Measurements from ENCODE around the gene MTX3.

MTX3 gene

GRCh38 chr5:79990205-79990597 lies 861 bp downstream of the MTX3 start:
- no peak overlapping the region for H2BK120ac ChIP-seq (ENCODE audit: insufficient read depth, low read length, poor library complexity)
- H3K4me2 ChIP-seq (ENCODE audit: low read length): peak overlapping the region; percentile 99
- H3K27me3 ChIP-seq (ENCODE audit: insufficient read depth, low read length): no peaks in the 10 kb centered on the region
- no peak overlapping the region for H3K27ac ChIP-seq (ENCODE audit: low read depth, low read length)
- H3K9me3 ChIP-seq (ENCODE audit: insufficient read depth, low read depth, low read length): no peaks in the 10 kb centered on the region
- no peak overlapping the region for H2BK12ac ChIP-seq (ENCODE audit: low read length)
- H2AK5ac ChIP-seq (ENCODE audit: low read length): no peak overlapping the region
- no peak overlapping the region for H4K91ac ChIP-seq (ENCODE audit: low read depth, low read length)
- H3K4ac ChIP-seq (ENCODE audit: low read depth, low read length): no peak overlapping the region
- no CpG with 5 or more reads among the region's 6 CpGs for WGBS (ENCODE audit: extremely low coverage, insufficient coverage, insufficient read length)
- H4K8ac ChIP-seq (ENCODE audit: low read depth, low read length): no peak overlapping the region
- H2BK5ac ChIP-seq (ENCODE audit: low read depth, low read length, poor library complexity): no peak overlapping the region
- H3K79me1 ChIP-seq (ENCODE audit: low read length): peaks cover 3% of the 10 kb centered on the region
- H3K14ac ChIP-seq (ENCODE audit: low read length): no peak overlapping the region
- no peak overlapping the region for H3K23ac ChIP-seq (ENCODE audit: low read length)
- no peak overlapping the region for H2AFZ ChIP-seq (ENCODE audit: insufficient read depth, low read length, poor library complexity)
- H3K36me3 ChIP-seq (ENCODE audit: control insufficient read depth in 1 of 2, insufficient read depth in 2 of 2, low read length in 2 of 2): peaks cover 3 to 7% of the 10 kb centered on the region in 2 experiments
- no peak overlapping the region for H3K18ac ChIP-seq (ENCODE audit: low read length)
- peaks cover 3% of the 10 kb centered on the region for H3K79me2 ChIP-seq (ENCODE audit: control insufficient read depth, insufficient read depth, low read length, poor library complexity)
- no peak overlapping the region for H3K4me3 ChIP-seq (ENCODE audit: low read depth, low read length)
- no peak overlapping the region for H3K9ac ChIP-seq (ENCODE audit: low read length)
- peaks cover 0 to 2% of the 10 kb centered on the region in 2 experiments for H3K4me1 ChIP-seq (ENCODE audit: control insufficient read depth in 1 of 2, insufficient read depth in 2 of 2, low read length in 2 of 2)
- no peak overlapping the region for H4K12ac ChIP-seq (ENCODE audit: low read depth, low read length)
- DNase-seq: no peak

- no peak overlapping the region for H2AK5ac ChIP-seq (ENCODE audit: low read length)
- no peak overlapping the region for H2BK120ac ChIP-seq (ENCODE audit: insufficient read depth, low read length, poor library complexity)
- peaks cover 3 to 10% of the 10 kb centered on the region in 2 experiments for H3K36me3 ChIP-seq (ENCODE audit: control insufficient read depth in 1 of 2, insufficient read depth in 2 of 2, low read length in 2 of 2)
- no peak overlapping the region for H2BK5ac ChIP-seq (ENCODE audit: low read depth, low read length, poor library complexity)
- H3K9me3 ChIP-seq (ENCODE audit: insufficient read depth, low read depth, low read length): no peaks in the 10 kb centered on the region
- H3K79me2 ChIP-seq (ENCODE audit: control insufficient read depth, insufficient read depth, low read length, poor library complexity): peaks cover 3% of the 10 kb centered on the region
- no peaks in the 10 kb centered on the region for H3K27me3 ChIP-seq (ENCODE audit: insufficient read depth, low read length)
- H3K4me1 ChIP-seq (ENCODE audit: control insufficient read depth in 1 of 2, insufficient read depth in 2 of 2, low read length in 2 of 2): peaks cover 0 to 2% of the 10 kb centered on the region in 2 experiments
- H3K9ac ChIP-seq (ENCODE audit: low read length): no peak overlapping the region
- H4K12ac ChIP-seq (ENCODE audit: low read depth, low read length): no peak overlapping the region
- no peak overlapping the region for H4K91ac ChIP-seq (ENCODE audit: low read depth, low read length)
- H2AFZ ChIP-seq (ENCODE audit: insufficient read depth, low read length, poor library complexity): no peak overlapping the region
- H3K23ac ChIP-seq (ENCODE audit: low read length): no peak overlapping the region
- no peak overlapping the region for H3K27ac ChIP-seq (ENCODE audit: low read depth, low read length)
- no peak overlapping the region for H4K8ac ChIP-seq (ENCODE audit: low read depth, low read length)
- no peak overlapping the region for H3K4me3 ChIP-seq (ENCODE audit: low read depth, low read length)
- no peak overlapping the region for H2BK12ac ChIP-seq (ENCODE audit: low read length)
- no peak overlapping the region for H3K4me2 ChIP-seq (ENCODE audit: low read length)
- peaks cover 3% of the 10 kb centered on the region for H3K79me1 ChIP-seq (ENCODE audit: low read length)
- no peak for DNase-seq
- H3K18ac ChIP-seq (ENCODE audit: low read length): no peak overlapping the region
- H3K14ac ChIP-seq (ENCODE audit: low read length): no peak overlapping the region
- no peak overlapping the region for H3K4ac ChIP-seq (ENCODE audit: low read depth, low read length)
Measured at GRCh38 chr5:79986260-79986659, 4.8 kb downstream of the MTX3 start.

- no peak overlapping the region for H4K91ac ChIP-seq (ENCODE audit: low read depth, low read length)
- H2AFZ ChIP-seq (ENCODE audit: insufficient read depth, low read length, poor library complexity): no peak overlapping the region
- H3K79me2 ChIP-seq (ENCODE audit: control insufficient read depth, insufficient read depth, low read length, poor library complexity): no peaks in the 10 kb centered on the region
- no peak overlapping the region for H3K4ac ChIP-seq (ENCODE audit: low read depth, low read length)
- no peak overlapping the region for H2AK5ac ChIP-seq (ENCODE audit: low read length)
- H3K9ac ChIP-seq (ENCODE audit: low read length): no peak overlapping the region
- no peak overlapping the region for H3K18ac ChIP-seq (ENCODE audit: low read length)
- H3K36me3 ChIP-seq (ENCODE audit: control insufficient read depth in 1 of 2, insufficient read depth in 2 of 2, low read length in 2 of 2): peaks cover 3 to 10% of the 10 kb centered on the region in 2 experiments
- H2BK5ac ChIP-seq (ENCODE audit: low read depth, low read length, poor library complexity): no peak overlapping the region
- no peak overlapping the region for H4K12ac ChIP-seq (ENCODE audit: low read depth, low read length)
- H3K23ac ChIP-seq (ENCODE audit: low read length): no peak overlapping the region
- WGBS (ENCODE audit: extremely low coverage, insufficient coverage, insufficient read length): no CpG with 5 or more reads among the region's 2 CpGs
- no peak overlapping the region for H3K14ac ChIP-seq (ENCODE audit: low read length)
- no peak overlapping the region for H3K27ac ChIP-seq (ENCODE audit: low read depth, low read length)
- H3K9me3 ChIP-seq (ENCODE audit: insufficient read depth, low read depth, low read length): no peaks in the 10 kb centered on the region
- H3K27me3 ChIP-seq (ENCODE audit: insufficient read depth, low read length): no peaks in the 10 kb centered on the region
- no peaks in the 10 kb centered on the region for H3K4me1 ChIP-seq (ENCODE audit: control insufficient read depth in 1 of 2, insufficient read depth in 2 of 2, low read length in 2 of 2)
- no peak overlapping the region for H3K4me3 ChIP-seq (ENCODE audit: low read depth, low read length)
- no peak overlapping the region for H3K4me2 ChIP-seq (ENCODE audit: low read length)
- no peak overlapping the region for H2BK120ac ChIP-seq (ENCODE audit: insufficient read depth, low read length, poor library complexity)
- no peak for DNase-seq
- no peak overlapping the region for H2BK12ac ChIP-seq (ENCODE audit: low read length)
- no peak overlapping the region for H4K8ac ChIP-seq (ENCODE audit: low read depth, low read length)
- no peaks in the 10 kb centered on the region for H3K79me1 ChIP-seq (ENCODE audit: low read length)
Measured at GRCh38 chr5:79985288-79985687, 5.8 kb downstream of the MTX3 start.

DNA sequence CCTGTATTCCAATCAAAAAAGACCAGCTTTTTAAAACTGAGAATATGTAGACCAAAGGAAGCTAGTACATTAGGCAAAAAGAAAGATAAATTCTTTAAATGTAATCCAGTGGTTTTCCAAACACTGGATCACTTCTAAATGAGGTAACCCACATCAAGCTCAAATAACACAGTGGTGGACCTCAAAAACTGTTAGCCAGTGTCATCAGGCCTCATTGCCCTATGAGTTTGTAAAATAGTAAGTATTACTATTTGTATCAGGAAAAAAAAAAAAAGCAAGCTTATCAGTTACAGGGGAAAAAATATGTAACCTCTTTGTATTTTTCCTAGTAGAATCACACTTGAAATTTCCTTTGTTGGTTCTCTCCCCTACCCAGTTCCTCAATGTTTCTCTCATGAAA lies 6.7 kb downstream of the MTX3 start:
- no peak for DNase-seq
- Histone ChIP-seq H4K91ac (ENCODE audit: low read depth, low read length) (no peak overlapping the region), H3K4me1 (ENCODE audit: control insufficient read depth in 1 of 2, insufficient read depth in 2 of 2, low read length in 2 of 2) (no peaks in the 10 kb centered on the region), H3K27me3 (ENCODE audit: insufficient read depth, low read length) (no peaks in the 10 kb centered on the region), H3K4me2 (ENCODE audit: low read length) (no peak overlapping the region), H3K9ac (ENCODE audit: low read length) (no peak overlapping the region), H4K12ac (ENCODE audit: low read depth, low read length) (no peak overlapping the region), H3K14ac (ENCODE audit: low read length) (no peak overlapping the region), H3K27ac (ENCODE audit: low read depth, low read length) (no peak overlapping the region), H3K23ac (ENCODE audit: low read length) (no peak overlapping the region), H2BK120ac (ENCODE audit: insufficient read depth, low read length, poor library complexity) (no peak overlapping the region), H2BK5ac (ENCODE audit: low read depth, low read length, poor library complexity) (no peak overlapping the region), H2AK5ac (ENCODE audit: low read length) (no peak overlapping the region), H3K9me3 (ENCODE audit: insufficient read depth, low read depth, low read length) (no peaks in the 10 kb centered on the region), H3K79me2 (ENCODE audit: control insufficient read depth, insufficient read depth, low read length, poor library complexity) (no peaks in the 10 kb centered on the region), H2BK12ac (ENCODE audit: low read length) (no peak overlapping the region), H3K36me3 (ENCODE audit: control insufficient read depth in 1 of 2, insufficient read depth in 2 of 2, low read length in 2 of 2) (peaks cover 3 to 10% of the 10 kb centered on the region in 2 experiments), H3K4me3 (ENCODE audit: low read depth, low read length) (no peak overlapping the region), H3K79me1 (ENCODE audit: low read length) (no peaks in the 10 kb centered on the region), H2AFZ (ENCODE audit: insufficient read depth, low read length, poor library complexity) (no peak overlapping the region), H3K18ac (ENCODE audit: low read length) (no peak overlapping the region), H4K8ac (ENCODE audit: low read depth, low read length) (no peak overlapping the region), H3K4ac (ENCODE audit: low read depth, low read length) (no peak overlapping the region)
